ENCODE data around the gene GALNTL6. TPM values are rescaled to one million over a fixed set of nuclear protein-coding genes. Genes with fewer than 3 reads are reported as not detected.
"Not testable (repeated sequence)": the region's sequence is repeated elsewhere in the genome, so short reads cannot be mapped to it uniquely, and the experiment has no call there.

GALNTL6 gene
- total RNA-seq, 1 donor = not detected

- no peak for TF ChIP-seq CTCF (IDR thresholded peaks at IDR 0.05; ENCODE audit: insufficient read depth, low read length)
- H3K4me3 ChIP-seq (ENCODE audit: low read depth, low read length) = no peak overlapping the region
- DNase-seq (ENCODE audit: low read depth) = no peak
These were observed 1082.5 kb downstream of the GALNTL6 start for GRCh38 chr4:172895699-172896098.

- H3K4me3 ChIP-seq (ENCODE audit: low read depth, low read length) = no peak overlapping the region
- no peak for TF ChIP-seq CTCF (IDR thresholded peaks at IDR 0.05; ENCODE audit: insufficient read depth, low read length)
- DNase-seq (ENCODE audit: low read depth) = no peak
These were observed 1083.8 kb downstream of the GALNTL6 start for GRCh38 chr4:172897046-172897445.

GRCh38 chr4:172898715-172899114, 1085.5 kb downstream of the GALNTL6 start:
- TF ChIP-seq CTCF (IDR thresholded peaks at IDR 0.05; ENCODE audit: insufficient read depth, low read length) = no peak
- no peak overlapping the region for H3K4me3 ChIP-seq (ENCODE audit: low read depth, low read length)
- DNase-seq (ENCODE audit: low read depth) = no peak

GRCh38 chr4:172899861-172900260, 1086.7 kb downstream of the GALNTL6 start:
- TF ChIP-seq CTCF (IDR thresholded peaks at IDR 0.05; ENCODE audit: insufficient read depth, low read length) = no peak
- DNase-seq (ENCODE audit: low read depth) = no peak
- no peak overlapping the region for H3K4me3 ChIP-seq (ENCODE audit: low read depth, low read length)

DNA sequence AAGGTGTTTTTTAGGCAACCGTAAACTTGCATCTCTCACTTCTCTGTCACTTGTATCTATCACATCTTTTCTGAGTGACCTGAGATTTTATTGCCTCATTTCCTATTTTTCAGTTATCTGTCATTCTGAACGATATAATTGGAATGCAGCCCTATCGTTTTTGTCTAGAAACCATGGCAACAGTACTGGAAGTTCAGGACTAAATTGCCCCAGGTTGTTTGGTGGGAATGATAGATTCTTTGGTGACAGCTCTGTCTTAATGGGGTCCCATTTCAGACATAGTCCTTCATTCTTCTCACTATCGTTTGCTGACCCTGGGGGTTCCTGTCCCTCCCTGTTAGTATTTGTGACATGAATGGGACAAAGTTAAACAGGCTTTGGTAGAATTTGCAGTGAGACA, 1087.7 kb downstream of the GALNTL6 start:
- no peak overlapping the region for H3K4me3 ChIP-seq (ENCODE audit: low read depth, low read length)
- DNase-seq (ENCODE audit: low read depth) = no peak
- TF ChIP-seq CTCF (IDR thresholded peaks at IDR 0.05; ENCODE audit: insufficient read depth, low read length) = no peak

DNA sequence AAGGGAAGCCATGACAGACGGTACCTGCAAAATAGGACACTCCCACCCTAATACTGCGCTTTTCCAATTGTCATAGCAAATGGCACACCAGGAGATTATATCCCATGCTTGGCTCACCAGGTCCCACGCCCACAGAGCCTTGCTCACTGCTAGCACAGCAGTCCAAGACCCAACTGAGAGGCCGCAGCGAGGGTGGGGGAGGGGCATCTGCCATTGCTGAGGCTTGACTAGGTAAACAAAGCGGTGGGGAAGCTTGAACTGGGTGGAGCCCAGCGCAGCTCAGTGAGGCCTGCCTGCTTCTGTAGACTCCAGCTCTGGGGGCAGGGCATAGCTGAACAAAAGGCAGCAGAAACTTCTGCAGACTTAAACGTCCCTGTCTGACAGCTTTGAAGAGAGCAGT, 1099.3 kb downstream of the GALNTL6 start:
- H3K4me3 ChIP-seq (ENCODE audit: low read depth, low read length); DNase-seq (ENCODE audit: low read depth): not testable (repeated sequence)

GRCh38 chr4:172917403-172917802, 1104.2 kb downstream of the GALNTL6 start:
- not testable (repeated sequence) for H3K4me3 ChIP-seq (ENCODE audit: low read depth, low read length); DNase-seq (ENCODE audit: low read depth)

- no peak for TF ChIP-seq CTCF (IDR thresholded peaks at IDR 0.05; ENCODE audit: insufficient read depth, low read length)
- DNase-seq (ENCODE audit: low read depth) = no peak
- H3K4me3 ChIP-seq (ENCODE audit: low read depth, low read length) = no peak overlapping the region
These were observed 1106.1 kb downstream of the GALNTL6 start for GRCh38 chr4:172919269-172919668.
